ENCODE measurements around the gene CYGB. TPM values are rescaled to one million over a fixed set of nuclear protein-coding genes. Genes with fewer than 3 reads are reported as not detected.

The CYGB gene
- total and polyA plus RNA-seq, 9 of the 15 experiments (the other 6 are each of a cell fraction or from before 2014, with no cell fraction given), result 0.08 to 0.95 (median 0.18) TPM; not detected in 5

DNA sequence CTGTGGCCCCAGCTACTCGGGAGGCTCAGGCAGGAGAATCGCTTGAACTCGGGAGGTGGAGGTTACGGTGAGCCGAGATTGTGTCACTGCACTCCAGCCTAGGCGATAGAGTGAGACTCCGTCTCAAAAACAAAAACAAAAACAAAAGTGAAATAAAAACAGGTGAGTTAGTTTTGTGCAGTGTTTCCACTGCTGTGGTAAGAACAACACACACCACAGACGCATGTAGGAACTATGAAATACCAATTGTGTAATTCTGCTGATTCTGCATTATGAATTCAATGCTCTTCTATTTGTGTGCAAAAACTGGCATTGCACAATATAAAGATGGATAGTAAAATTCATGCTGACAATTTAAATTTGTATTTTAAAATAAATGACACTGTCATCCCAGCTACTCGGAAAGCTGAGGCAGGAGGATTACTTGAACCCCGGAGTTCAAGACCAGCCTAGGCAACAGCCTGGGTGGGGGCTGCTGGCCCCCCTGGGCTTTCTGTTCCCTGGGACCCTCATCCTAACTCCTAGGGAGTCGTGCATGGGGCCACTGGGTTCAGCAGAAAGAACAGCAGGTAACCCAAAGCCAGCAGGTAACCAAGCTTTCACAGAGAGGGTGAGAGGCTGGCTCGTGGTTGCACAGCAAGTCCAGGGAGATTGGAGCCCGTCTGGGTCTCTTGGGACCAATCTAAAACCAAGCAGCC lies 25.7 kb downstream of the CYGB start:
- peak; percentile 32 for FAIRE-seq
- no peaks in the 10 kb centered on the region for H3K36me3 ChIP-seq (ENCODE audit: control insufficient read depth, insufficient read depth, low read length)
- no peaks in the 10 kb centered on the region for H3K9me3 ChIP-seq (replicated peaks; ENCODE audit: control insufficient read depth, insufficient read depth, low read depth, low read length)
- no peaks in the 10 kb centered on the region for H3K79me2 ChIP-seq (ENCODE audit: control insufficient read depth, insufficient read depth, low read length)
- H3K27me3 ChIP-seq (ENCODE audit: control insufficient read depth in 2 of 2, insufficient read depth in 2 of 2, low read length in 2 of 2), result no peaks in the 10 kb centered on the region
- POLR2A ChIA-PET, result interaction anchor here (0.6 kb wide), 4 partner anchors 29 to 129 kb away, joined by 3 to 4 read pairs (median 3); no protein-coding TSS in a partner anchor
- CTCF ChIA-PET (ENCODE audit: low intra/inter-chr PET ratio), result no interaction called here
- no TSS peak for BruUV-seq (replicated peaks)
- no peak overlapping the region for H3K9ac ChIP-seq (ENCODE audit: insufficient read depth in 1 of 2, low read depth in 2 of 2, low read length in 2 of 2)
- intact Hi-C loops (cut with micrococcal nuclease) (no loop called here), in situ Hi-C loops (cut with MboI) (no loop called here)
- WGBS (ENCODE audit: insufficient coverage, low coverage, missing lambda C conversion rate), result 65% methylated on average over 13 of the region's 13 CpGs
- H2AFZ ChIP-seq (ENCODE audit: low read depth, low read length), result no peak overlapping the region
- H3K4me3 ChIP-seq, result no peak overlapping the region
- no peak for ATAC-seq
- H4K20me1 ChIP-seq (replicated peaks; ENCODE audit: control insufficient read depth, insufficient read depth, low read length), result no peaks in the 10 kb centered on the region
- no peaks in the 10 kb centered on the region for H3K9me1 ChIP-seq (ENCODE audit: control insufficient read depth, insufficient read depth, low read length)
- H3K4me2 ChIP-seq (ENCODE audit: insufficient read depth, low read length), result no peak overlapping the region
- no peak overlapping the region for H3K27ac ChIP-seq (ENCODE audit: extremely low read depth, low read depth, low read length)
- H3K4me1 ChIP-seq (replicated peaks in 1 of 2; ENCODE audit: control insufficient read depth in 2 of 2, insufficient read depth in 2 of 2, low read length in 2 of 2), result peaks cover 13 to 15% of the 10 kb centered on the region in 2 experiments; a peak in 4 of 5 replicates
- no peak for DNase-seq (ENCODE audit: extremely low read depth in 1 of 4, low spot score in 3 of 4)
- TF ChIP-seq ZNF436 (CRISPR knock-in tag; IDR thresholded peaks at IDR 0.05) (no peak), XRCC5 (IDR thresholded peaks at IDR 0.05; ENCODE audit: low read depth, low read length) (no peak), ZNF507 (tag; conservative IDR thresholded peaks at IDR 0.05) (no peak), NEUROD1 (IDR thresholded peaks at IDR 0.05; ENCODE audit: borderline replicate concordance, low read depth, low read length, partially characterized antibody) (no peak), MAFF (IDR thresholded peaks at IDR 0.05; ENCODE audit: low read length) (peak; percentile 85), SREBF1 (IDR thresholded peaks at IDR 0.05; ENCODE audit: borderline replicate concordance, low read depth, low read length) (no peak), MAFG (tag; conservative IDR thresholded peaks at IDR 0.05) (peak; percentile 86), MAFK (IDR thresholded peaks at IDR 0.05; ENCODE audit: low read length) (peak; percentile 82), EWSR1 (IDR thresholded peaks at IDR 0.05; ENCODE audit: borderline replicate concordance, low read depth, partially characterized antibody) (no peak), GTF2E2 (tag; IDR thresholded peaks at IDR 0.05) (no peak), ZNF316 (IDR thresholded peaks at IDR 0.05) (peak; percentile 93), PCBP2 (IDR thresholded peaks at IDR 0.05; ENCODE audit: low read depth, low read length, poor library complexity, severe bottlenecking) (no peak), C11orf30 (IDR thresholded peaks at IDR 0.05; ENCODE audit: low read depth) (peak; percentile 90)
- TF ChIP-seq, protein P1, sequence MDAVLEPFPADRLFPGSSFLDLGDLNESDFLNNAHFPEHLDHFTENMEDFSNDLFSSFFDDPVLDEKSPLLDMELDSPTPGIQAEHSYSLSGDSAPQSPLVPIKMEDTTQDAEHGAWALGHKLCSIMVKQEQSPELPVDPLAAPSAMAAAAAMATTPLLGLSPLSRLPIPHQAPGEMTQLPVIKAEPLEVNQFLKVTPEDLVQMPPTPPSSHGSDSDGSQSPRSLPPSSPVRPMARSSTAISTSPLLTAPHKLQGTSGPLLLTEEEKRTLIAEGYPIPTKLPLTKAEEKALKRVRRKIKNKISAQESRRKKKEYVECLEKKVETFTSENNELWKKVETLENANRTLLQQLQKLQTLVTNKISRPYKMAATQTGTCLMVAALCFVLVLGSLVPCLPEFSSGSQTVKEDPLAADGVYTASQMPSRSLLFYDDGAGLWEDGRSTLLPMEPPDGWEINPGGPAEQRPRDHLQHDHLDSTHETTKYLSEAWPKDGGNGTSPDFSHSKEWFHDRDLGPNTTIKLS (IDR thresholded peaks at IDR 0.05; ENCODE audit: borderline replicate concordance, low read depth), result no peak
- TF ChIP-seq, protein P2, sequence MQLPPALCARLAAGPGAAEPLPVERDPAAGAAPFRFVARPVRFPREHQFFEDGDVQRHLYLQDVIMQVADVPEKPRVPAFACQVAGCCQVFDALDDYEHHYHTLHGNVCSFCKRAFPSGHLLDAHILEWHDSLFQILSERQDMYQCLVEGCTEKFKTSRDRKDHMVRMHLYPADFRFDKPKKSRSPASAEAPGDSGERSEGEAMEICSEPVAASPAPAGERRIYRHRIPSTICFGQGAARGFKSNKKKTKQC (CRISPR knock-in tag; IDR thresholded peaks at IDR 0.05), result no peak
- TF ChIP-seq, protein P3, sequence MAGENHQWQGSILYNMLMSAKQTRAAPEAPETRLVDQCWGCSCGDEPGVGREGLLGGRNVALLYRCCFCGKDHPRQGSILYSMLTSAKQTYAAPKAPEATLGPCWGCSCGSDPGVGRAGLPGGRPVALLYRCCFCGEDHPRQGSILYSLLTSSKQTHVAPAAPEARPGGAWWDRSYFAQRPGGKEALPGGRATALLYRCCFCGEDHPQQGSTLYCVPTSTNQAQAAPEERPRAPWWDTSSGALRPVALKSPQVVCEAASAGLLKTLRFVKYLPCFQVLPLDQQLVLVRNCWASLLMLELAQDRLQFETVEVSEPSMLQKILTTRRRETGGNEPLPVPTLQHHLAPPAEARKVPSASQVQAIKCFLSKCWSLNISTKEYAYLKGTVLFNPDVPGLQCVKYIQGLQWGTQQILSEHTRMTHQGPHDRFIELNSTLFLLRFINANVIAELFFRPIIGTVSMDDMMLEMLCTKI (IDR thresholded peaks at IDR 0.05; ENCODE audit: partially characterized antibody), result no peak
- TF ChIP-seq, protein P4, sequence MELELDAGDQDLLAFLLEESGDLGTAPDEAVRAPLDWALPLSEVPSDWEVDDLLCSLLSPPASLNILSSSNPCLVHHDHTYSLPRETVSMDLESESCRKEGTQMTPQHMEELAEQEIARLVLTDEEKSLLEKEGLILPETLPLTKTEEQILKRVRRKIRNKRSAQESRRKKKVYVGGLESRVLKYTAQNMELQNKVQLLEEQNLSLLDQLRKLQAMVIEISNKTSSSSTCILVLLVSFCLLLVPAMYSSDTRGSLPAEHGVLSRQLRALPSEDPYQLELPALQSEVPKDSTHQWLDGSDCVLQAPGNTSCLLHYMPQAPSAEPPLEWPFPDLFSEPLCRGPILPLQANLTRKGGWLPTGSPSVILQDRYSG (tag; conservative IDR thresholded peaks at IDR 0.05; ENCODE audit: low read depth), result no peak

All from K562 (cell line).